GM19239 (cell line): ENCODE results near the gene COX18.

Experiments used
- DNase-seq: peaks from one replicate; pipeline ENCODE4 v3.0.0; 2011; ENCODE audit warnings: low spot score; ENCODE audit not compliant: insufficient read length
- FAIRE-seq: peaks from 2 replicates; lab custom pipeline; 2011; peaks lifted over from hg19 to GRCh38; lab: Jason Lieb, UNC

The COX18 gene

GRCh38 chr4:73069338-73070073 lies at the start of gene COX18:
TSS of gene COX18 (minus strand) at chr4:73069716. CDS start at chr4:73069649, 67 bp downstream.
- DNase-seq (peak; percentile 61), FAIRE-seq (peak; percentile 98)

GRCh38 chr4:73109493-73109892 lies 40.0 kb upstream of the COX18 start:
- no peak for DNase-seq
- peak; percentile 26 for FAIRE-seq

GRCh38 chr4:73104695-73105094 lies 35.2 kb upstream of the COX18 start:
- DNase-seq (no peak), FAIRE-seq (no peak)

GRCh38 chr4:73103799-73104503 lies 34.4 kb upstream of the COX18 start:
- DNase-seq (no peak), FAIRE-seq (no peak)

- FAIRE-seq: no peak
- no peak for DNase-seq
Observed at GRCh38 chr4:73099143-73099542, 29.6 kb upstream of the COX18 start.

- FAIRE-seq (no peak), DNase-seq (no peak)
Observed at GRCh38 chr4:73098713-73099112, 29.2 kb upstream of the COX18 start.

GRCh38 chr4:73098016-73098415 lies 28.5 kb upstream of the COX18 start:
- DNase-seq: no peak
- FAIRE-seq: no peak

- no peak for FAIRE-seq
- no peak for DNase-seq
Observed at GRCh38 chr4:73092868-73093267, 23.4 kb upstream of the COX18 start.

GRCh38 chr4:73090738-73091137 lies 21.2 kb upstream of the COX18 start:
- FAIRE-seq: no peak
- no peak for DNase-seq

GRCh38 chr4:73087871-73088270 lies 18.4 kb upstream of the COX18 start:
- DNase-seq (no peak), FAIRE-seq (no peak)

GRCh38 chr4:73086095-73086868 lies 16.8 kb upstream of the COX18 start:
- FAIRE-seq (no peak), DNase-seq (no peak)

GRCh38 chr4:73080789-73081188 lies 11.3 kb upstream of the COX18 start:
- DNase-seq: no peak
- no peak for FAIRE-seq

GRCh38 chr4:73075832-73076231 lies 6.3 kb upstream of the COX18 start:
- FAIRE-seq (no peak), DNase-seq (no peak)

GRCh38 chr4:73070074-73070390 lies 516 bp upstream of the COX18 start:
- FAIRE-seq (no peak), DNase-seq (no peak)

GRCh38 chr4:73068491-73069337 lies 802 bp downstream of the COX18 start:
- DNase-seq: no peak
- FAIRE-seq: no peak

- DNase-seq (no peak), FAIRE-seq (no peak)
Observed at GRCh38 chr4:73067971-73068394, 1.5 kb downstream of the COX18 start.

- FAIRE-seq: no peak
- no peak for DNase-seq
Observed at GRCh38 chr4:73066928-73067327, 2.6 kb downstream of the COX18 start.

- FAIRE-seq (no peak), DNase-seq (no peak)
Observed at GRCh38 chr4:73066445-73066844, 3.1 kb downstream of the COX18 start.

GRCh38 chr4:73064536-73064935 lies 5.0 kb downstream of the COX18 start:
- FAIRE-seq (no peak), DNase-seq (no peak)

GRCh38 chr4:73055241-73055897 lies 14.1 kb downstream of the COX18 start:
- FAIRE-seq: peak; percentile 39

More at GRCh38 chr4:73055241-73055897, 14.1 kb downstream of the COX18 start:
- no peak for DNase-seq
